HEK293 (cell line): ENCODE results near the gene TTC7B.

Experiments
- KLF1 ChIP-seq: fragments of 450-650 bp; formaldehyde crosslinking; IDR thresholded peaks from 2 replicates; pipeline ENCODE4 v1.5.1; 2016; ENCODE audit warnings: missing biosample characterization, missing genetic modification characterization
- REPIN1 ChIP-seq: fragments of 450-650 bp; formaldehyde crosslinking; IDR thresholded peaks from 2 replicates; pipeline ENCODE4 v1.5.1; 2017; ENCODE audit warnings: missing biosample characterization, missing genetic modification characterization, low read depth
- YY1 ChIP-seq: fragments of 450-650 bp; formaldehyde crosslinking; IDR thresholded peaks from 2 replicates; pipeline ENCODE4 v1.5.1; 2018; ENCODE audit warnings: missing biosample characterization, missing genetic modification characterization
- ZNF121 ChIP-seq: fragments of 450-650 bp; formaldehyde crosslinking; IDR thresholded peaks from 2 replicates; pipeline ENCODE4 v1.5.1; 2016; ENCODE audit warnings: missing biosample characterization, missing genetic modification characterization
- ZNF426 ChIP-seq: fragments of 450-650 bp; formaldehyde crosslinking; IDR thresholded peaks from 2 replicates; pipeline ENCODE4 v1.5.1; 2017; ENCODE audit warnings: missing biosample characterization, missing genetic modification characterization, mild to moderate bottlenecking, inconsistent platforms, moderate library complexity
- ZNF677 ChIP-seq: fragments of 450-650 bp; IDR thresholded peaks from 2 replicates; pipeline ENCODE4 v1.5.0; 2018; ENCODE audit warnings: missing biosample characterization, mild to moderate bottlenecking, missing genetic modification characterization, moderate library complexity
- ZNF707 ChIP-seq: fragments of 450-650 bp; formaldehyde crosslinking; IDR thresholded peaks from 2 replicates; pipeline ENCODE4 v1.5.1; 2016; ENCODE audit warnings: missing biosample characterization, missing genetic modification characterization
- ZSCAN16 ChIP-seq: fragments of 450-650 bp; formaldehyde crosslinking; IDR thresholded peaks from 2 replicates; pipeline ENCODE4 v1.5.1; 2016; ENCODE audit warnings: missing biosample characterization, missing genetic modification characterization
- TF ChIP-seq, protein P1 (sequence below): fragments of 450-650 bp; formaldehyde crosslinking; IDR thresholded peaks from 2 replicates; pipeline ENCODE4 v1.5.1; 2016; ENCODE audit warnings: missing biosample characterization, missing genetic modification characterization
- TF ChIP-seq, protein P2 (sequence below): fragments of 450-650 bp; formaldehyde crosslinking; IDR thresholded peaks from 2 replicates; pipeline ENCODE4 v1.5.1; 2016; ENCODE audit warnings: missing biosample characterization, missing genetic modification characterization
- TF ChIP-seq, protein P3 (sequence below): fragments of 450-650 bp; formaldehyde crosslinking; IDR thresholded peaks from 2 replicates; pipeline ENCODE4 v1.5.1; 2016; ENCODE audit warnings: missing biosample characterization, missing genetic modification characterization
- TF ChIP-seq, protein P4 (sequence below): fragments of 450-650 bp; formaldehyde crosslinking; IDR thresholded peaks from 2 replicates; pipeline ENCODE4 v1.5.1; 2016; ENCODE audit warnings: missing biosample characterization, missing genetic modification characterization
- TF ChIP-seq, protein P5 (sequence below): fragments of 450-650 bp; IDR thresholded peaks from 2 replicates; pipeline ENCODE4 v1.5.1; 2018; ENCODE audit warnings: missing biosample characterization, missing genetic modification characterization

DNA sequence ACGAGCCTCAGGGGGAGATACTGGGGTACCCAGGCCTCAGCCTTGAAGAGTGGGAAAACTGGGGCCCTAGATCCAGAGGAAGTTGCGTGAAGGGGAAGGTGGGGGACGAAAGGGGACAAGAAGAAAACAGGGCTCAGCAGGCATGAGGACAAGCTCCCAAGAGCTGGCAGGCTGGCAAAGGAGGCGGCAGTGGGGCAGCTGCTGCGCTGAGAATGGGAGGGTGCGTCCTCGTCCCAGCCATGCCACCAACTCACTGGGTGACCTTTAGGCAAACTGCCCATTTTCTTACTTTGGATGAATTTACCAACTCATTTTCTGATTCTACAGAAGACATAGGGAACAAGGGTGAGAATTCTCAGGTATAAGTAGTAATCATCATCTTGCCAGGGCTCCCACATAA, 133.6 kb downstream of the TTC7B start:
- TF ChIP-seq ZNF426 (no peak), ZNF121 (tag by site-specific recombination) (no peak), KLF1 (tag by site-specific recombination) (no peak), REPIN1 (tag by site-specific recombination) (no peak), ZNF707 (tag by site-specific recombination) (no peak), ZSCAN16 (tag by site-specific recombination) (no peak), ZNF677 (tag by site-specific recombination) (no peak), YY1 (tag by site-specific recombination) (no peak)
- TF ChIP-seq, protein P1, sequence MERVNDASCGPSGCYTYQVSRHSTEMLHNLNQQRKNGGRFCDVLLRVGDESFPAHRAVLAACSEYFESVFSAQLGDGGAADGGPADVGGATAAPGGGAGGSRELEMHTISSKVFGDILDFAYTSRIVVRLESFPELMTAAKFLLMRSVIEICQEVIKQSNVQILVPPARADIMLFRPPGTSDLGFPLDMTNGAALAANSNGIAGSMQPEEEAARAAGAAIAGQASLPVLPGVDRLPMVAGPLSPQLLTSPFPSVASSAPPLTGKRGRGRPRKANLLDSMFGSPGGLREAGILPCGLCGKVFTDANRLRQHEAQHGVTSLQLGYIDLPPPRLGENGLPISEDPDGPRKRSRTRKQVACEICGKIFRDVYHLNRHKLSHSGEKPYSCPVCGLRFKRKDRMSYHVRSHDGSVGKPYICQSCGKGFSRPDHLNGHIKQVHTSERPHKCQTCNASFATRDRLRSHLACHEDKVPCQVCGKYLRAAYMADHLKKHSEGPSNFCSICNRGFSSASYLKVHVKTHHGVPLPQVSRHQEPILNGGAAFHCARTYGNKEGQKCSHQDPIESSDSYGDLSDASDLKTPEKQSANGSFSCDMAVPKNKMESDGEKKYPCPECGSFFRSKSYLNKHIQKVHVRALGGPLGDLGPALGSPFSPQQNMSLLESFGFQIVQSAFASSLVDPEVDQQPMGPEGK (tag by site-specific recombination): no peak
- TF ChIP-seq, protein P2, sequence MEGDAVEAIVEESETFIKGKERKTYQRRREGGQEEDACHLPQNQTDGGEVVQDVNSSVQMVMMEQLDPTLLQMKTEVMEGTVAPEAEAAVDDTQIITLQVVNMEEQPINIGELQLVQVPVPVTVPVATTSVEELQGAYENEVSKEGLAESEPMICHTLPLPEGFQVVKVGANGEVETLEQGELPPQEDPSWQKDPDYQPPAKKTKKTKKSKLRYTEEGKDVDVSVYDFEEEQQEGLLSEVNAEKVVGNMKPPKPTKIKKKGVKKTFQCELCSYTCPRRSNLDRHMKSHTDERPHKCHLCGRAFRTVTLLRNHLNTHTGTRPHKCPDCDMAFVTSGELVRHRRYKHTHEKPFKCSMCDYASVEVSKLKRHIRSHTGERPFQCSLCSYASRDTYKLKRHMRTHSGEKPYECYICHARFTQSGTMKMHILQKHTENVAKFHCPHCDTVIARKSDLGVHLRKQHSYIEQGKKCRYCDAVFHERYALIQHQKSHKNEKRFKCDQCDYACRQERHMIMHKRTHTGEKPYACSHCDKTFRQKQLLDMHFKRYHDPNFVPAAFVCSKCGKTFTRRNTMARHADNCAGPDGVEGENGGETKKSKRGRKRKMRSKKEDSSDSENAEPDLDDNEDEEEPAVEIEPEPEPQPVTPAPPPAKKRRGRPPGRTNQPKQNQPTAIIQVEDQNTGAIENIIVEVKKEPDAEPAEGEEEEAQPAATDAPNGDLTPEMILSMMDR: no peak
- TF ChIP-seq, protein P3, sequence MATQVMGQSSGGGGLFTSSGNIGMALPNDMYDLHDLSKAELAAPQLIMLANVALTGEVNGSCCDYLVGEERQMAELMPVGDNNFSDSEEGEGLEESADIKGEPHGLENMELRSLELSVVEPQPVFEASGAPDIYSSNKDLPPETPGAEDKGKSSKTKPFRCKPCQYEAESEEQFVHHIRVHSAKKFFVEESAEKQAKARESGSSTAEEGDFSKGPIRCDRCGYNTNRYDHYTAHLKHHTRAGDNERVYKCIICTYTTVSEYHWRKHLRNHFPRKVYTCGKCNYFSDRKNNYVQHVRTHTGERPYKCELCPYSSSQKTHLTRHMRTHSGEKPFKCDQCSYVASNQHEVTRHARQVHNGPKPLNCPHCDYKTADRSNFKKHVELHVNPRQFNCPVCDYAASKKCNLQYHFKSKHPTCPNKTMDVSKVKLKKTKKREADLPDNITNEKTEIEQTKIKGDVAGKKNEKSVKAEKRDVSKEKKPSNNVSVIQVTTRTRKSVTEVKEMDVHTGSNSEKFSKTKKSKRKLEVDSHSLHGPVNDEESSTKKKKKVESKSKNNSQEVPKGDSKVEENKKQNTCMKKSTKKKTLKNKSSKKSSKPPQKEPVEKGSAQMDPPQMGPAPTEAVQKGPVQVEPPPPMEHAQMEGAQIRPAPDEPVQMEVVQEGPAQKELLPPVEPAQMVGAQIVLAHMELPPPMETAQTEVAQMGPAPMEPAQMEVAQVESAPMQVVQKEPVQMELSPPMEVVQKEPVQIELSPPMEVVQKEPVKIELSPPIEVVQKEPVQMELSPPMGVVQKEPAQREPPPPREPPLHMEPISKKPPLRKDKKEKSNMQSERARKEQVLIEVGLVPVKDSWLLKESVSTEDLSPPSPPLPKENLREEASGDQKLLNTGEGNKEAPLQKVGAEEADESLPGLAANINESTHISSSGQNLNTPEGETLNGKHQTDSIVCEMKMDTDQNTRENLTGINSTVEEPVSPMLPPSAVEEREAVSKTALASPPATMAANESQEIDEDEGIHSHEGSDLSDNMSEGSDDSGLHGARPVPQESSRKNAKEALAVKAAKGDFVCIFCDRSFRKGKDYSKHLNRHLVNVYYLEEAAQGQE (tag by site-specific recombination): no peak
- TF ChIP-seq, protein P4, sequence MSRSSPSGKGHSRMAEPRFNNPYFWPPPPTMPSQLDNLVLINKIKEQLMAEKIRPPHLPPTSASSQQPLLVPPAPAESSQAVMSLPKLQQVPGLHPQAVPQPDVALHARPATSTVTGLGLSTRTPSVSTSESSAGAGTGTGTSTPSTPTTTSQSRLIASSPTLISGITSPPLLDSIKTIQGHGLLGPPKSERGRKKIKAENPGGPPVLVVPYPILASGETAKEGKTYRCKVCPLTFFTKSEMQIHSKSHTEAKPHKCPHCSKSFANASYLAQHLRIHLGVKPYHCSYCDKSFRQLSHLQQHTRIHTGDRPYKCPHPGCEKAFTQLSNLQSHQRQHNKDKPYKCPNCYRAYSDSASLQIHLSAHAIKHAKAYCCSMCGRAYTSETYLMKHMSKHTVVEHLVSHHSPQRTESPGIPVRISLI (tag by site-specific recombination): no peak
- TF ChIP-seq, protein P5, sequence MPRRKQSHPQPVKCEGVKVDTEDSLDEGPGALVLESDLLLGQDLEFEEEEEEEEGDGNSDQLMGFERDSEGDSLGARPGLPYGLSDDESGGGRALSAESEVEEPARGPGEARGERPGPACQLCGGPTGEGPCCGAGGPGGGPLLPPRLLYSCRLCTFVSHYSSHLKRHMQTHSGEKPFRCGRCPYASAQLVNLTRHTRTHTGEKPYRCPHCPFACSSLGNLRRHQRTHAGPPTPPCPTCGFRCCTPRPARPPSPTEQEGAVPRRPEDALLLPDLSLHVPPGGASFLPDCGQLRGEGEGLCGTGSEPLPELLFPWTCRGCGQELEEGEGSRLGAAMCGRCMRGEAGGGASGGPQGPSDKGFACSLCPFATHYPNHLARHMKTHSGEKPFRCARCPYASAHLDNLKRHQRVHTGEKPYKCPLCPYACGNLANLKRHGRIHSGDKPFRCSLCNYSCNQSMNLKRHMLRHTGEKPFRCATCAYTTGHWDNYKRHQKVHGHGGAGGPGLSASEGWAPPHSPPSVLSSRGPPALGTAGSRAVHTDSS (tag by site-specific recombination): no peak
